Activated T-cell treated with anti-CD3 and anti-CD28 coated beads, Interleukin-2, amount 50 U/mL, for 72 hours (primary cell): ENCODE results near the gene ZNF317. TPM values are rescaled to one million over a fixed set of nuclear protein-coding genes. Genes with fewer than 3 reads are reported as not detected.

ENCODE experiments used
- ATAC-seq, 2 donors: fragments of 150-1000 bp; cut with Tn5 transposase; replicated peaks in 1 of 2; 2 replicates each; pipeline ENCODE4 v1.10.0; 2021; ENCODE audit warnings: moderate library complexity in 2 of 2, mild to moderate bottlenecking in 1 of 2
- DNase-seq, 2 donors: peaks; one replicate each; pipeline ENCODE4 v3.0.0; 2021 to 2022; ENCODE audit warnings: mixed read lengths in 1 of 2
- H3K27ac Mint-ChIP-seq: one replicate; pipeline ENCODE4 v1.8.0; 2022; ENCODE audit warnings: mild to moderate bottlenecking, moderate library complexity, mixed read lengths
- H3K27me3 Mint-ChIP-seq: one replicate; pipeline ENCODE4 v1.8.0; 2022; ENCODE audit warnings: low read depth, mixed read lengths
- H3K36me3 Mint-ChIP-seq, 2 donors: one replicate each; pipeline ENCODE4 v1.8.0; 2022; ENCODE audit warnings: mixed read lengths in 2 of 2, mild to moderate bottlenecking in 1 of 2; ENCODE audit not compliant: insufficient read depth in 2 of 2
- H3K4me1 Mint-ChIP-seq: one replicate; pipeline ENCODE4 v1.8.0; 2022; ENCODE audit warnings: low read depth, mixed read lengths
- H3K4me3 Mint-ChIP-seq, 2 donors: one replicate each; pipeline ENCODE4 v1.8.0; 2022; ENCODE audit warnings: mild to moderate bottlenecking in 2 of 2, mixed read lengths in 2 of 2, moderate library complexity in 2 of 2
- H3K9me3 Mint-ChIP-seq, 2 donors: one replicate each; pipeline ENCODE4 v1.8.0; 2022; ENCODE audit warnings: mixed read lengths in 2 of 2
- total RNA-seq, 2 donors: library from RNA; stranded (reverse); gene quantifications; one replicate each; pipeline ENCODE4 v1.2.3, GENCODE V29; 2022

ZNF317 gene
- total RNA-seq, 2 donors from 2014 or later, result 44.6 to 57.4 TPM

DNA sequence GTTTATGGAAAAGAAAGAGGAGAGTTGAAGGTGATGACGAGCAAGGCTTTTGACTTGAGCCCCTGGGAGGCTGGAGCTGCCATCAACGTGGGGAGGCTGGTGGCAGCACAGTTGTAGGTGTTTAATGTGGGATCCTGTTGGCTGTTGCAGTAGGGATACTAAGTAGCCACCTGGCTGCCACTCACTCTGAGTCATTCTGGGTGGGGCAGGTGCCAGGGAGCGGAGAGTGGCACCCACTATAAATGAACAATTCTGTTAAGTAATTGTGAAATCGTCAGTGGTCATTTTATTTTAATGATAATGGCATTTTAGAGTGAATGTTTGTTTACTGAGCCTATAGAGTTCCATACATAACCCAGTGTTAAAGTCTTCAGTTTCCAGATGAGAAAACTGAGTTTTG lies 9.8 kb downstream of the ZNF317 start:
- Mint-ChIP-seq H3K4me1 (peaks cover 55% of the 10 kb centered on the region), H3K27me3 (no peaks in the 10 kb centered on the region), H3K27ac (peak overlapping the region; percentile 36), H3K4me3 (no peak overlapping the region), H3K36me3 (peaks cover 55 to 75% of the 10 kb centered on the region in 2 donors), H3K9me3 (peaks cover 10 to 13% of the 10 kb centered on the region in 2 donors)
- no peak for ATAC-seq
- DNase-seq, result no peak

DNA sequence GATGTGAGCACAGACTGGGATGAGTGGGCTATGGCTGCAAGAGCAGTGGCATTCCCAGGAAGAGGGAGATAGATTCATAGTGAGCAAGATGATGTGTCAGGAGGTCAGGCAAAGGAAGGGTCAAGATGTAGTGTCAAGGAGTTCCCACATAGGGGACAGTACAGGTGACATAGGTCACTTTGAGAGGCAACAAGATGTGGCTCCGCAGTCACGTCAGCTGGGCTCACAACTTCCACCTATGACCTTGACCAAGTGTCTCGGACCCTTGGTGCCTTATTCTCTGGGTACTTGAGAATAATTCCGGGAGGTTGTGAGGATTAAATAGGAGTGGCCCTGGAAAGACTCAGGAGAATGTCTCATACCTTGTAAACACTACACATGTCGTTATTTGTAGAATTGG lies 10.5 kb downstream of the ZNF317 start:
- H3K4me3 Mint-ChIP-seq, result no peak overlapping the region
- DNase-seq, result no peak
- peak overlapping the region; percentile 5 for H3K27ac Mint-ChIP-seq
- peaks cover 56 to 75% of the 10 kb centered on the region in 2 donors for H3K36me3 Mint-ChIP-seq
- no peak for ATAC-seq
- H3K9me3 Mint-ChIP-seq, result peaks cover 12 to 14% of the 10 kb centered on the region in 2 donors
- peaks cover 62% of the 10 kb centered on the region for H3K4me1 Mint-ChIP-seq
- no peaks in the 10 kb centered on the region for H3K27me3 Mint-ChIP-seq

DNA sequence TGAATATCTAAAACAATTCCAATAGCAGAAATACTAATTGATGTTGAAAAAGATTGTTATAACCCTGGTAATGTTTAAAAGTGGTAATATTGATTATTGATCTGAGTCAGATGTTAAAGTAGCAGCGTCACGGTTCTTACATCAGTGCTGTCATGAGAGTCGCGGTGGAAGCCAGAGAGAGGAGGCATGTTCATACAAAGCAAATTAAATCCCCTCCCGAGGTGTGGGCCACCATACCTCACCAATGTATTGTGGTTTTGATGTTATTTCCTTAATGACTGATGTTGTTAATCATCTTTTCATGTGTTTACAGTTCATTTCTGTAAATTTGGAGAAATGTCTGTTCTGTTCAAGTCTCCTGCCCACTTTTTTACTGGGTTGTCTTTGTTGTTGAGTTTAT lies 11.2 kb downstream of the ZNF317 start:
- Mint-ChIP-seq H3K4me3 (peak overlapping the region in 1 of 2 donors; percentile 4), H3K4me1 (peaks cover 66% of the 10 kb centered on the region), H3K36me3 (peaks cover 59 to 76% of the 10 kb centered on the region in 2 donors), H3K9me3 (peaks cover 11 to 14% of the 10 kb centered on the region in 2 donors), H3K27ac (peak overlapping the region; percentile 5), H3K27me3 (no peaks in the 10 kb centered on the region)
- DNase-seq (peak; percentile 16 to 23), ATAC-seq (peak; percentile 68 to 76)

DNA sequence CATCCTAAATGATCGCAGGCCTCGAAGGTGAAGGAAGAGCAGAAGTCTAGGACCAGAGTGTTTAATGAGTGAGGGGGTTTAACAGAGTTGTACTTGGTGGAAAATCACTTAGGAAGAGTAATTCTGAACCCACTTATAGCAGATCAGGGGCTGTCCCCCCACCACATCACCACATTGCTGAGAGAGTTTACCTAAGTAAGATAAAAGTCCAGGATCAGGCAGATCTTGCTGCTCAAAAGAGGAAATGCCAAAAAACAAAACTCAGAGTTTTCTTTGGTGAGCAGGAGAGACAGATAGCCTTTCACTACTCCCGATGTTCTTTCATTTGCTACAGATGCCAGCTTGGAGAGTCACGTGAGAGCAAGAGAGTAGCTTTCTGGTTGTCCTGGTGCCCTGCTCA lies 15.4 kb downstream of the ZNF317 start:
- no peak for ATAC-seq
- Mint-ChIP-seq H3K4me1 (peaks cover 36% of the 10 kb centered on the region), H3K27ac (peak overlapping the region; percentile 43), H3K4me3 (no peak overlapping the region), H3K9me3 (peaks cover 10 to 17% of the 10 kb centered on the region in 2 donors), H3K36me3 (peaks cover 69 to 84% of the 10 kb centered on the region in 2 donors), H3K27me3 (no peaks in the 10 kb centered on the region)
- no peak for DNase-seq

DNA sequence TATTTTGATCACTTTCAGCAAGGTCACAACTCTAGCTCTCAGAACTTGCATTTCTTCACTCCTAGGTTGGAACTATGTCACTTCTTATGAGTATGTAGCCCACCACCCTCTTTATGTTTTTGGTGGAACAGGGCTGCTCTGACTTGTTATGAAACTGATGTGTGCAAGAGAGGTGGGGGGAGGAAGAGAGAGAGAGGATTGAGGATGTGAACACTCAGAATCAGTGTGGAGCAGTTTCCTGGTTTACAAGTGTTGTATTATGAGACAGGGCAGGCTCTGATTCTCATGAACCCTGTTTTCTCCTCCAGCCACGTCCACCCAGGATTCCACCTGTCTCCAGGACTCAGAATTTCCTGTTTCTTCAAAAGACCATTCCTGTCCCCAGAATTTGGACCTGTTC lies 16.1 kb downstream of the ZNF317 start:
- no peak for ATAC-seq
- no peak overlapping the region for H3K4me3 Mint-ChIP-seq
- no peak for DNase-seq
- H3K9me3 Mint-ChIP-seq, result peaks cover 10 to 18% of the 10 kb centered on the region in 2 donors
- H3K27me3 Mint-ChIP-seq, result no peaks in the 10 kb centered on the region
- H3K4me1 Mint-ChIP-seq, result peaks cover 29% of the 10 kb centered on the region
- H3K36me3 Mint-ChIP-seq, result peaks cover 71 to 85% of the 10 kb centered on the region in 2 donors
- peak overlapping the region; percentile 9 for H3K27ac Mint-ChIP-seq

DNA sequence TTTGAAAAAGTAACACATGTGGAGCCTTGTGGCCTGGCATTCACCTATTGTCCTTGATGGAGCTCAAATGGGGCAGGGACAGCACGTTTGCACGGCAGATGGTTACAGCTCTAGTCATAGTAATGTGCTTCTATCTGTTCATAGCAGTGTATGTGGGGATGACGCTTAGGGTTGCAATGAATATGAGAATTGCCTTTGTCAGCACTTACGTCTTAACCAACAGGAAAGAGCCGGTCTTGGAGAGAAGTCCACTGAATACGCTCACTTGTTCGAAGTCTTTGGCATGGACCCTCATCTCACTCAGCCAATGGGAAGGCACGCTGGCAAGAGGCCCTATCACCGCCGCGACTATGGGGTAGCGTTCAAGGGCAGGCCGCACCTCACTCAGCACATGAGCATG lies 19.7 kb downstream of the ZNF317 start:
- Mint-ChIP-seq H3K4me1 (peaks cover 12% of the 10 kb centered on the region), H3K9me3 (peaks cover 1 to 17% of the 10 kb centered on the region in 2 donors), H3K4me3 (no peak overlapping the region), H3K27ac (no peak overlapping the region), H3K27me3 (no peaks in the 10 kb centered on the region), H3K36me3 (peaks cover 67 to 87% of the 10 kb centered on the region in 2 donors)
- DNase-seq (no peak), ATAC-seq (no peak)

DNA sequence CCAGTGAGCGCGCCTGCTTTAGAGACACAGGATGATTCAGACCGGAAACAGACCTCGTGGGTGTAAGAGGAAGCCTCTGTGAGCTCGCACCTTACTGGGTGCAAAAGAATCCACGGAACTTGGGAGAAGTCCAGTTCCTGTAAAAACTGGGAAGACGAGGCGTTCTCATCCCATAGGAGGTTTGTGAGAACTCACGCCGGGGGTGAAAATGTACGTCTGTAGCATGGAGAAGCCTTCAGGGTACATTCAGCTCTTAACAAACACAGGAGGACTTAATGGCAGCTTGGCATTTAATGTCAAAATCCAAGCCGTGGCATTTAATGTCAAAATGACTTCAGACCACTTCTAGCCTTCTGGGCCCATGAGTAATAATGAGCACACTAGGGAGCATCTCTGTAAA lies 21.2 kb downstream of the ZNF317 start:
- no peak for ATAC-seq
- Mint-ChIP-seq H3K27ac (no peak overlapping the region), H3K4me1 (no peaks in the 10 kb centered on the region), H3K36me3 (peaks cover 56 to 85% of the 10 kb centered on the region in 2 donors), H3K9me3 (peaks cover 1 to 16% of the 10 kb centered on the region in 2 donors), H3K27me3 (no peaks in the 10 kb centered on the region), H3K4me3 (no peak overlapping the region)
- DNase-seq, result no peak

DNA sequence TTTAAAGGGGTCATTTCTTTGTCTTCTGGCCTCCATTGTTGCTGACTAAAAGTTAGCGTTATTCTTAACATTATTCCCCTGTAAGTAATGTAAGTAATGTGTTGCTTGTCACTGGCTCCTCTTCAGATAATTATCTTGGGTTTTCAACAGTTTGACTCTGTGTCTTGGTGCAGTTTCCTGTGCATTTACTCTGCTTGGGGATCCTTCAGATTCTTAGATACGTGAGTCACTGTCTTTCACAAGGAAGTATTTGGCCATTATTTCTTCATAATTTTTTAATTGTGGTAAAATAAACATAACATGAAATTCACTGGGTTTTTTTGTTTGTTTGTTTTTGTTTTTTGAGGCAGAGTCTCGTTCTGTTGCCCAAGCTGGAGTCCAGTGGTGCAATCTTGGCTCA lies 25.1 kb downstream of the ZNF317 start:
- Mint-ChIP-seq H3K9me3 (peaks cover 1 to 11% of the 10 kb centered on the region in 2 donors), H3K4me1 (no peaks in the 10 kb centered on the region)

DNA sequence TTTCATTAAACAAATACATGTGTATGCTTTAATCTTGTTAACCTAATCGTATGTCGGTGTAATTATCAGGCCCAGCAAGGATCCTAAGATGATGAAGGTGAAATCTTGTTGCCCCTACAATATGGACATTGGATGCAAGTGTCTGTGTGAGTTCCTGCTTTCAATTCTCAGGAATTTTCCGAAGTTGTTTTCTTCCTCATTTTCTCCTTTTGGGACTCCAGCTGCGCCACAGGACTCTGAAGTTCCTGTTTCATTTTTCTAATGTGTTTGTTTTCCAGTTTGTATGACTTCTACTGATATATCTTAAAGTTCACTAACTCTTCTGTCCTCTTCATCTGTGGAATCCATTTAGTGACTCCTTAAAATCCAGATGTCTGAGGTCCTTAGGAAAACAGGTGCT lies 26.6 kb downstream of the ZNF317 start:
- H3K27me3 Mint-ChIP-seq, result no peaks in the 10 kb centered on the region
- H3K27ac Mint-ChIP-seq, result no peak overlapping the region
- H3K4me1 Mint-ChIP-seq, result no peaks in the 10 kb centered on the region
- H3K36me3 Mint-ChIP-seq, result peaks cover 17 to 41% of the 10 kb centered on the region in 2 donors
- no peak overlapping the region for H3K4me3 Mint-ChIP-seq
- ATAC-seq, result no peak
- DNase-seq, result no peak
- H3K9me3 Mint-ChIP-seq, result peaks cover 0 to 8% of the 10 kb centered on the region in 2 donors

More for the DNA sequence above, 25.1 kb downstream of the ZNF317 start:
- no peak overlapping the region for H3K4me3 Mint-ChIP-seq
- peaks cover 33 to 56% of the 10 kb centered on the region in 2 donors for H3K36me3 Mint-ChIP-seq
- no peak for DNase-seq
- H3K27ac Mint-ChIP-seq, result no peak overlapping the region
- no peaks in the 10 kb centered on the region for H3K27me3 Mint-ChIP-seq
- no peak for ATAC-seq

DNA sequence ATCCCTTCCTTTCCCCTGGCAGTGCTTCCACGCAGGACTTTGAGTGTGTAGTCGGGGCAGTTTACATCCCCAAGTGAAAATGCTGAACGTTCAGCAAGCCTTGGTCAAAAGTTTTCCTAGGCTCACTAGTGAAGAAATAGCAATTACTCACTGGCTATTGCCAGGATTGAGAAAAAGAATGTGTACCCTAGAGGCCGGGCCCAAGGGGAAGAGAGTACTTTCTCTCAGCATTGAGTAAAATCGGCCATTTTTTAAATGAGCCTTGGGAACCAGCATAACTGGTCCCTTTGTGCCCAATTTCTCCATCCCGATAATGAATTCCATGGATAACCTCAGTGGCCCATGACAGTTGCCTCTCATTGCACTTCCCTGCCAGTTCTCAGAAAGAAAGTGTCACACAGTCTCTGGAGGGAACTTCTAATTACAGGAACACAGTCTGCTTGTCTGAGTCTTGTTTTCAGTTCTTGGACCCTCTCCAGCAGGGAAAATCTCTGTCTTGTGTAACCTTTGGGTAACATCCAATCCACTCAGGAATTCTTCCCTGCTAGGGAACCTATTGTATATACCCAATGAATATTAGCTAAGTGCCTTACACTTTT lies 31.3 kb downstream of the ZNF317 start:
- DNase-seq (no peak), ATAC-seq (no peak)
- Mint-ChIP-seq H3K27ac (no peak overlapping the region), H3K36me3 (peaks cover 7 to 8% of the 10 kb centered on the region in 2 donors), H3K27me3 (no peaks in the 10 kb centered on the region), H3K9me3 (peaks cover 0 to 7% of the 10 kb centered on the region in 2 donors), H3K4me1 (no peaks in the 10 kb centered on the region), H3K4me3 (no peak overlapping the region)

DNA sequence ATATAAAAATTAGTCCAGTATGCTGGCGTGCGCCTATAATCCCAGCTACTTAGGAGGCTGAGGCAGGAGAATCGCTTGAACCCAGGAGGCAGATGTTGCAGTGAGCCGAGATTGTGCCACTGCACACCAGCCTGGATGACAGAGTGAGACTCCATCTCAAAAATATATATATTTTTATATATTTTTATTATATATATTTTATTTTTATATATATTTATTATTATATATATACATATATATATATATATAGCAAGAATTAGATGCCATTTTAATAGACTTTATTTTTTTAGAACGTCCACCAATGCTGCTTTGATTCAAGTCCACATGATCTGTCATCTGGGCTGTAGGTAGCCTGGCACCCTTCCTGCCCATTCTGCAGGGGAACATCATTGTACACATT lies 35.1 kb downstream of the ZNF317 start:
- DNase-seq (no peak), ATAC-seq (no peak)
- Mint-ChIP-seq H3K27me3 (peaks cover 7% of the 10 kb centered on the region), H3K4me1 (no peaks in the 10 kb centered on the region), H3K36me3 (peaks cover 0 to 2% of the 10 kb centered on the region in 2 donors), H3K27ac (no peak overlapping the region), H3K4me3 (no peak overlapping the region), H3K9me3 (peaks cover 2 to 9% of the 10 kb centered on the region in 2 donors)

DNA sequence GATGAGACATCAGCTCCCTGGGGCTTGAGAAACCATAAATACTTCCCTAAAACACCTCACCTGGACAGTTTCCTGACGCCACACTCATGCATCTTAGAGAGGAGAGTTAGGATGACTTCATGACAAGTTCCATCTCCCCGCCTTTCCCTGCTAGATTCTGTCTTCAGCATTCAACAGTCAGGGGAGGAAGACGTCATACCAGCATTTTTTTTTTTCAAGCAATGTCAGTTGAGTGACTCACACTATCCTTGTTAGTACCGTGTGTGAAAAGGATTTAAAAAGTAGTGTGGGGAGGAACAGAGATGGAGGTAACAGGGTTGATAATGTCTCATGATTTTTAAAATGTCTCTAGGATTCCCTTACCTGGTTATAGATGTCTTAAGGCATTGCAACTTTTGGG lies 38.7 kb downstream of the ZNF317 start, which contains the start of gene OR7D2:
OR7D2 (plus strand) TSS at position 79 of the 400 bp plus-strand sequence. CDS start 6,803 bp downstream, outside the sequence.
- Mint-ChIP-seq H3K9me3 (peaks cover 2% of the 10 kb centered on the region in 2 donors), H3K4me1 (no peaks in the 10 kb centered on the region), H3K27me3 (peaks cover 7% of the 10 kb centered on the region), H3K36me3 (peaks cover 0 to 2% of the 10 kb centered on the region in 2 donors), H3K4me3 (no peak within 1 kb of the TSS), H3K27ac (no peak within 1 kb of the TSS)
- no peak for DNase-seq
- no peak for ATAC-seq

DNA sequence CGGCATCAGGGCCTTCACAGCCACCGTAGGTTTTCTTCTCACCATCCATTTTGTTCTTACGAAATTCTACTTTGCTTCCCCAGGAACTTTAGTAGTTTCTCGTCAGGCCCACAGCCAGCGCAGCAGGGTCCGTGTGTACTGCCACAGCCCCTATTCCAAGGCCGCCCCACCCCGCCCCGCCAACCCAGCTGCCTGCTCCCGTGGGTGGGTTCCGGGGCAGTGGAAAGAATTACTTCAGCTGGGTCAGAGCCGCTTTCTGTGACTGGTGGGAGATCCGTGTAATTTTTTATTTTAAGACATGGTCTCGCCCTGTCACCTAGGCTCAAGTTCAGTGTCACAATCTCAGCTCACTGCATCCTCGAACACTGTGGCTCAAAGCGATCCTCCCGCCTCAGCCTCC lies 42.8 kb downstream of the ZNF317 start:
- H3K36me3 Mint-ChIP-seq, result no peaks in the 10 kb centered on the region
- no peak overlapping the region for H3K4me3 Mint-ChIP-seq
- peaks cover 2 to 7% of the 10 kb centered on the region in 2 donors for H3K9me3 Mint-ChIP-seq
- peaks cover 5% of the 10 kb centered on the region for H3K27me3 Mint-ChIP-seq
- no peak for DNase-seq
- no peak overlapping the region for H3K27ac Mint-ChIP-seq
- no peak for ATAC-seq
- H3K4me1 Mint-ChIP-seq, result no peaks in the 10 kb centered on the region

DNA sequence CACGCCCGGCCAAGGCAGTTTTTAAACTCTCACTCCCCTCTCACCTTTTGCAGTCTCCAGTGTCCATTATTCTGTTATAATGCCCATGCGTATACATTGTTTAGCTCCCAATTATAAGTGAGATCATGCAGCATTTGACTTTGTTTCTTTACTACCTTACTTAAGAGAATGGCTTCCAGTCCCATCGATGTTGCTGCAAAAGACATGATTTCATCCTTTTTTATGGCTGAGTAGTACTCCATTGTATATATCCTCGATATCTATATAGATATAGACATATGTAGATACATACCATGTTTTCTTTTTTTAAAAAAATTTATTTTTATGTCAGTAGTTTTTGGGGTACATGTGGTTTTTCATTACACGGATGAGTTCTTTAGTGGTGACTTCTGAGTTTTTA lies 47.0 kb downstream of the ZNF317 start:
- DNase-seq, result no peak
- Mint-ChIP-seq H3K27ac (no peak overlapping the region), H3K9me3 (peaks cover 4 to 8% of the 10 kb centered on the region in 2 donors), H3K4me1 (no peaks in the 10 kb centered on the region), H3K36me3 (no peaks in the 10 kb centered on the region), H3K4me3 (no peak overlapping the region), H3K27me3 (peaks cover 11% of the 10 kb centered on the region)
- no peak for ATAC-seq
